ENCODE measurements around the gene BANK1.

BANK1 gene

GRCh38 chr4:101794806-101795205 lies 4.3 kb downstream of the BANK1 start:
- no peak for TF ChIP-seq POLR2AphosphoS5 (IDR thresholded peaks at IDR 0.05; ENCODE audit: borderline replicate concordance, low read depth, low read length)
- TF ChIP-seq FOXP2 (optimal IDR thresholded peaks at IDR 0.05; ENCODE audit: control extremely low read depth, extremely low read length, insufficient read depth), result no peak
- no peak for TF ChIP-seq EZH2 (IDR thresholded peaks at IDR 0.05)
- no peak for DNase-seq (ENCODE audit: low read depth, low spot score)
- Histone ChIP-seq H3K9ac (ENCODE audit: insufficient read length) (no peak overlapping the region), H3K4me3 (no peak overlapping the region), H3K9me3 (ENCODE audit: low read depth, low read length) (no peaks in the 10 kb centered on the region), H3K36me3 (ENCODE audit: insufficient read depth, low read length) (no peaks in the 10 kb centered on the region), H3K27ac (no peak overlapping the region)

- TF ChIP-seq POLR2AphosphoS5 (IDR thresholded peaks at IDR 0.05; ENCODE audit: borderline replicate concordance, low read depth, low read length) (no peak), EZH2 (IDR thresholded peaks at IDR 0.05) (no peak), FOXP2 (optimal IDR thresholded peaks at IDR 0.05; ENCODE audit: control extremely low read depth, extremely low read length, insufficient read depth) (no peak)
- Histone ChIP-seq H3K9ac (ENCODE audit: insufficient read length) (no peak overlapping the region), H3K36me3 (ENCODE audit: insufficient read depth, low read length) (no peaks in the 10 kb centered on the region), H3K9me3 (ENCODE audit: low read depth, low read length) (no peaks in the 10 kb centered on the region), H3K4me3 (no peak overlapping the region), H3K27ac (no peak overlapping the region)
- DNase-seq (ENCODE audit: low read depth, low spot score), result no peak
These were observed 5.2 kb downstream of the BANK1 start for GRCh38 chr4:101795704-101796103.

GRCh38 chr4:101801958-101802357 lies 11.4 kb downstream of the BANK1 start:
- Histone ChIP-seq H3K27ac (no peak overlapping the region), H3K9ac (ENCODE audit: insufficient read length) (no peak overlapping the region), H3K4me3 (no peak overlapping the region), H3K36me3 (ENCODE audit: insufficient read depth, low read length) (no peaks in the 10 kb centered on the region), H3K9me3 (ENCODE audit: low read depth, low read length) (no peaks in the 10 kb centered on the region)
- DNase-seq (ENCODE audit: low read depth, low spot score), result no peak
- TF ChIP-seq POLR2AphosphoS5 (IDR thresholded peaks at IDR 0.05; ENCODE audit: borderline replicate concordance, low read depth, low read length) (no peak), EZH2 (IDR thresholded peaks at IDR 0.05) (no peak), FOXP2 (optimal IDR thresholded peaks at IDR 0.05; ENCODE audit: control extremely low read depth, extremely low read length, insufficient read depth) (no peak)

GRCh38 chr4:101806914-101807313 lies 16.4 kb downstream of the BANK1 start:
- no peaks in the 10 kb centered on the region for H3K36me3 ChIP-seq (ENCODE audit: insufficient read depth, low read length)
- no peak overlapping the region for H3K4me3 ChIP-seq
- no peak overlapping the region for H3K9ac ChIP-seq (ENCODE audit: insufficient read length)
- H3K9me3 ChIP-seq (ENCODE audit: low read depth, low read length), result no peaks in the 10 kb centered on the region
- no peak for DNase-seq (ENCODE audit: low read depth, low spot score)
- no peak overlapping the region for H3K27ac ChIP-seq
- TF ChIP-seq POLR2AphosphoS5 (IDR thresholded peaks at IDR 0.05; ENCODE audit: borderline replicate concordance, low read depth, low read length), result no peak
- TF ChIP-seq EZH2 (IDR thresholded peaks at IDR 0.05), result no peak
- no peak for TF ChIP-seq FOXP2 (optimal IDR thresholded peaks at IDR 0.05; ENCODE audit: control extremely low read depth, extremely low read length, insufficient read depth)

- no peak overlapping the region for H3K9ac ChIP-seq (ENCODE audit: insufficient read length)
- TF ChIP-seq POLR2AphosphoS5 (IDR thresholded peaks at IDR 0.05; ENCODE audit: borderline replicate concordance, low read depth, low read length) (no peak), FOXP2 (optimal IDR thresholded peaks at IDR 0.05; ENCODE audit: control extremely low read depth, extremely low read length, insufficient read depth) (no peak), EZH2 (IDR thresholded peaks at IDR 0.05) (no peak)
- no peak overlapping the region for H3K4me3 ChIP-seq
- H3K36me3 ChIP-seq (ENCODE audit: insufficient read depth, low read length), result no peaks in the 10 kb centered on the region
- no peak overlapping the region for H3K27ac ChIP-seq
- no peak for DNase-seq (ENCODE audit: low read depth, low spot score)
- H3K9me3 ChIP-seq (ENCODE audit: low read depth, low read length), result no peaks in the 10 kb centered on the region
These were observed 16.8 kb downstream of the BANK1 start for GRCh38 chr4:101807351-101807750.

- Histone ChIP-seq H3K36me3 (ENCODE audit: insufficient read depth, low read length) (no peaks in the 10 kb centered on the region), H3K9me3 (ENCODE audit: low read depth, low read length) (no peaks in the 10 kb centered on the region), H3K4me3 (no peak overlapping the region), H3K9ac (ENCODE audit: insufficient read length) (no peak overlapping the region), H3K27ac (no peak overlapping the region)
- no peak for DNase-seq (ENCODE audit: low read depth, low spot score)
- TF ChIP-seq POLR2AphosphoS5 (IDR thresholded peaks at IDR 0.05; ENCODE audit: borderline replicate concordance, low read depth, low read length), result no peak
- no peak for TF ChIP-seq FOXP2 (optimal IDR thresholded peaks at IDR 0.05; ENCODE audit: control extremely low read depth, extremely low read length, insufficient read depth)
- TF ChIP-seq EZH2 (IDR thresholded peaks at IDR 0.05), result no peak
These were observed 23.1 kb downstream of the BANK1 start for GRCh38 chr4:101813604-101814003.

- Histone ChIP-seq H3K4me3 (no peak overlapping the region), H3K36me3 (ENCODE audit: insufficient read depth, low read length) (no peaks in the 10 kb centered on the region), H3K9me3 (ENCODE audit: low read depth, low read length) (no peaks in the 10 kb centered on the region), H3K27ac (no peak overlapping the region), H3K9ac (ENCODE audit: insufficient read length) (no peak overlapping the region)
- no peak for DNase-seq (ENCODE audit: low read depth, low spot score)
- TF ChIP-seq FOXP2 (optimal IDR thresholded peaks at IDR 0.05; ENCODE audit: control extremely low read depth, extremely low read length, insufficient read depth), result no peak
- no peak for TF ChIP-seq EZH2 (IDR thresholded peaks at IDR 0.05)
- TF ChIP-seq POLR2AphosphoS5 (IDR thresholded peaks at IDR 0.05; ENCODE audit: borderline replicate concordance, low read depth, low read length), result no peak
These were observed 27.8 kb downstream of the BANK1 start for GRCh38 chr4:101818362-101818761.

GRCh38 chr4:101823864-101824263 lies 33.3 kb downstream of the BANK1 start:
- no peak overlapping the region for H3K27ac ChIP-seq
- H3K9me3 ChIP-seq (ENCODE audit: low read depth, low read length), result no peaks in the 10 kb centered on the region
- no peak for TF ChIP-seq POLR2AphosphoS5 (IDR thresholded peaks at IDR 0.05; ENCODE audit: borderline replicate concordance, low read depth, low read length)
- TF ChIP-seq EZH2 (IDR thresholded peaks at IDR 0.05), result no peak
- no peak for TF ChIP-seq FOXP2 (optimal IDR thresholded peaks at IDR 0.05; ENCODE audit: control extremely low read depth, extremely low read length, insufficient read depth)
- DNase-seq (ENCODE audit: low read depth, low spot score), result no peak
- H3K9ac ChIP-seq (ENCODE audit: insufficient read length), result no peak overlapping the region
- H3K36me3 ChIP-seq (ENCODE audit: insufficient read depth, low read length), result no peaks in the 10 kb centered on the region
- no peak overlapping the region for H3K4me3 ChIP-seq

- TF ChIP-seq FOXP2 (optimal IDR thresholded peaks at IDR 0.05; ENCODE audit: control extremely low read depth, extremely low read length, insufficient read depth), result no peak
- TF ChIP-seq POLR2AphosphoS5 (IDR thresholded peaks at IDR 0.05; ENCODE audit: borderline replicate concordance, low read depth, low read length), result no peak
- TF ChIP-seq EZH2 (IDR thresholded peaks at IDR 0.05), result no peak
- no peak for DNase-seq (ENCODE audit: low read depth, low spot score)
- no peak overlapping the region for H3K9ac ChIP-seq (ENCODE audit: insufficient read length)
- H3K36me3 ChIP-seq (ENCODE audit: insufficient read depth, low read length), result no peaks in the 10 kb centered on the region
- no peak overlapping the region for H3K27ac ChIP-seq
- no peaks in the 10 kb centered on the region for H3K9me3 ChIP-seq (ENCODE audit: low read depth, low read length)
- H3K4me3 ChIP-seq, result no peak overlapping the region
These were observed 34.0 kb downstream of the BANK1 start for GRCh38 chr4:101824500-101824899.

All from SK-N-MC (cell line).